Forelimb muscle (tissue), 1 donor: ENCODE data around the gene CDH6. TPM values are rescaled to one million over a fixed set of nuclear protein-coding genes. Genes with fewer than 3 reads are reported as not detected.
"Not testable (repeated sequence)": the region's sequence is repeated elsewhere in the genome, so short reads cannot be mapped to it uniquely, and the experiment has no call there.

Source experiments
- DNase-seq: peaks from one replicate; pipeline ENCODE4 v3.0.0-alpha.2; 2013; ENCODE audit warnings: low read depth
- polyA plus RNA-seq: library from polyadenylated mRNA; unstranded; fragments of 120-200 nt; gene quantifications from one replicate; pipeline ENCODE4 v1.2.1, GENCODE V29; 2013; ENCODE audit not compliant: insufficient read length

Gene CDH6
- polyA plus RNA-seq, 1 donor: 3.0 TPM

GRCh38 chr5:31328040-31328733, 134.7 kb downstream of the CDH6 start:
- DNase-seq: no peak

DNA sequence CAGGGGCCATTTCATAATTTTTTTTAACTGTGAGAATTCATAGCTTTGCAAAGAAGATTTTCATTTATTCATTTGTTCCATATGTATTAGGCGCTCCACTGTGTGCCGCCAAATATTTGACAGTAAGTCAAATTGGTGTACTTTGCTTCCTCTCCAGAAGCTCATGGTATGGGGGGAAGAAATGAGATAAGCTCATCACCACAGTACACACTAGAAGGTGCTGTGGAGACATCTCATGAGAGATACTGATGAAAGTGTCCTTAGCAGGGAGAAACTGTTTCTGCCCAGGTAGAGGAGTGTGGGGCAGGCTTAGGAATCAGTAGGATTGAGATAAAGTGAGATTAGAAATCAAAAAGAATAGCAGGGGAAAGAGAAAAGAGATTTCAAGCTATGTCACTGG, 136.2 kb downstream of the CDH6 start:
- DNase-seq: no peak

- DNase-seq: no peak
Measured at GRCh38 chr5:31332160-31332559, 138.7 kb downstream of the CDH6 start.

- DNase-seq: no peak
Measured at GRCh38 chr5:31333475-31333874, 140.0 kb downstream of the CDH6 start.

GRCh38 chr5:31334061-31334860, 140.8 kb downstream of the CDH6 start:
- no peak for DNase-seq

- no peak for DNase-seq
Measured at GRCh38 chr5:31335456-31335855, 142.0 kb downstream of the CDH6 start.

DNA sequence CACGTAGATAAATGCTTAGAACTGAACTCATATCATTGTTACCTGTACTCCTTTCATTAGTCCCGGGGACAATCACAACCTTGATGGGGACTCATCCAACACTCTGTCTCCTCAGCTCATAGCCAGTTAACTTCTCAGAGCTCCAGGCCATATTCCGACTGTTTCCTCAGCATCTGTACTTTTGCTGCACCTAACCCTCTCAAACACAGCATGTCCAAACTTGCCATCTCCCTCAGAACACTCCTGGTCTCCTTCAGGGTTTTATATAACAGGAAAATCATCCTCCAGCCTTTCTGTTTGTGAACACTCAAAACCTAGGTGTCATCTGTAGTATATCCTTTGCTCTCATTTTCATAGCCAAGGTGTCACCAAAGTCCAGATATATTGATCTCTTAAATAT, 150.5 kb downstream of the CDH6 start:
- no peak for DNase-seq

DNA sequence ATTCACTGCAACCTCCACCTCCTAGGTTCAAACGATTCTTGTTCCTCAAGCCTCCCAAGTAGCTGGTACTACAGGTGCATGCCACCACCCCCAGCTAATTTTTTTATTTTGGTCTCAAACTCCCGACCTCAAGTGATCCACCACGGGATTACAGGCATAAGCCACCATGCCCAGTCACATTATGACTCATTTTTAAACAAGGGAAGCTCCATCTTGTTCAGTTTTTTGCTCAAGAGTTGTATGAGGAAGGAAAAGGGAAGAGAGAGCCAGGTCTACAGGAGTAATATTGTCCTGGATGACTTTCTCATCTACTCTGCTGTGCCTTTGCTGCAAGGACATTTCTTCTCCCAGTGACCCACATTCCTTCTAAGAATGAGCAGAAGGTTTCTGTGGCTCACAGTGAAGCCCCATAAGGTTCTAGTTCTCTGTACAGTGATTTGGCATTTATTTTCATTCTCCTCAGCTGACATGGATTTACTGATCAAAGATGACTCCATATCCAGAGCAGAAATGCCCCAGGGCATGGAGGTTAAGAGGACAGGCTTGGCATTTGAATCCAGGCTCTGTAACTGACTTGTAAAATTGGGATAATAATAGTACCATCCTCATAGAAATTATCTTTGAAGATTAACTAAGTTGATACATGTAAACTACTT, 153.5 kb downstream of the CDH6 start:
- no peak for DNase-seq

GRCh38 chr5:31347552-31347905, 154.0 kb downstream of the CDH6 start:
- no peak for DNase-seq

DNA sequence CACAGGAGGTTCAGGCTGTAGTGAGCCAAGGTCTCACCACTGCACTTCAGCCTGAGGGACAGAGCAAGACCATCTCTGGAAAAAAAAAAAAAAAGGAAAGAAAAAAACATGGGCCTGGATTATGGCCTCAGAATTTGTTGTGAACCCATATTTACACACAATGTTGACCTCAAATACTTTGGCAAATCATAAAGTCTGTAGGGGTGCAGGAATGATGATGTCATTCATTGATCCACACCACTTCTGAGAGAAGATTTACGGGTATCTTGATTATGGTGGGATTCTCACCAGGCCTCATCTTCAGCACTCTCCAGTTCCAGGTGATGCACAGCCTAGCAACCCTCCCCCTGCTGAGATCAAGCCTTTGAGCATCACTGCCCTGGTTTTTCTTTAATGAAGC, 156.9 kb downstream of the CDH6 start:
- no peak for DNase-seq

GRCh38 chr5:31355337-31355736, 161.9 kb downstream of the CDH6 start:
- DNase-seq: no peak

GRCh38 chr5:31357038-31357437, 163.6 kb downstream of the CDH6 start:
- no peak for DNase-seq

- no peak for DNase-seq
Measured at GRCh38 chr5:31359839-31360238, 166.4 kb downstream of the CDH6 start.

DNA sequence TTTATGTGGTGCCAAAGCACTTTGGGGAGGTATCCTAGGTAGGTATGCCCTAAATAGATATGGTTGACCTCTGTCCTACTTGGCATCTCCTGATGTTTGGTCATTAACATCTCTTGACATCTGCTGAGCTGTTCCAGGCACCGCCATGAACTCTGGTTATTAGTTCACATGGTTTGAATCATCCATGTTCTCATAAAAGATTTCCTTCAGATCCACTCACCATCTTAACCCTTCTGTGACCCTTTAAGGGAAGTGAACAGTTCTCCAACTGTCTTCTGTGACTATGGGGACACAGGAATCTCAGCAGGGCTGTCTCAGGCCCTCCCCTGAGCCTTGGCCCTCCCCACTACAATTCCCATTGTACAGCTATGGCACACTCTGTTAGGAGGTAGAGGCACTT, 167.7 kb downstream of the CDH6 start:
- DNase-seq: no peak

- not testable (repeated sequence) for DNase-seq
Measured at GRCh38 chr5:31361704-31362528, 168.4 kb downstream of the CDH6 start.

- DNase-seq: no peak
Measured at GRCh38 chr5:31362529-31362900, 169.0 kb downstream of the CDH6 start.

GRCh38 chr5:31362931-31363568, 169.6 kb downstream of the CDH6 start:
- DNase-seq: no peak

DNA sequence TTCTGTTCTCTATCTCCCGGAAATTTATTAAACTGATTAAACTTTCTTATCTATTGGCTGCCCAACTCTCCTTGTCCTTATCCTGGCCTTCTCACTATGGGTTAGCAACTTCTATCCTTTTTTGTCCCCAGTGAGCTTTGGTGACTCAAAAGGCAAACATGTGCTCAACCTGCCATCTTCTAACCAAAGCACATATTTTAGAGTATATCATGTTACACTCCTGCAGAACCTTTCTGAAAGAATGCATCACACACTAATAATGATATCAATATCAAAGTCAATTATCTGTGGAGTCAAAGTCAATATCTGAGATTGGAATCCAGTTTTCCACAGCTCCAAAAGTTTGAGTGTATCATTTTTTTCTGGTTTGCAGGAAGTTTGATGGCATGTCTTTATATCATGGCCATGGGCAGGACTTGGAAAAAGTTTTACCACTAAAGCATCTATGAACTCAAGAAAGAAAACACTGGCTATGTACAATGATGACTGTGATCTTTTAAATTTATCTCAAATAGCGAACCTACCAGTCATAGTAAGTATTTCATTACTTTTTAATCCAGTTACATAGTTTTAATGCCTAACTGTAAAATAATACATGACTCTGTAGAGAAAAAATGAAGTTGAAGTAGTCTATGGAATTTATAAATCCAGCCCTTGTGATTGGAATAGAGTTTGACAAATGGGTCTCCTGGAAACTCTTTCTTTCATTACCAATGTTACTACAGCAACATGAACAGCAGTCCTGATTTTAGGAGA, 171.6 kb downstream of the CDH6 start:
- no peak for DNase-seq

GRCh38 chr5:31365776-31366175, 172.3 kb downstream of the CDH6 start:
- no peak for DNase-seq

- DNase-seq: no peak
Measured at GRCh38 chr5:31366941-31367340, 173.5 kb downstream of the CDH6 start.

GRCh38 chr5:31372124-31372523, 178.6 kb downstream of the CDH6 start:
- DNase-seq: no peak
